ENCODE measurements around the gene SNAP29.

SNAP29 gene

DNA sequence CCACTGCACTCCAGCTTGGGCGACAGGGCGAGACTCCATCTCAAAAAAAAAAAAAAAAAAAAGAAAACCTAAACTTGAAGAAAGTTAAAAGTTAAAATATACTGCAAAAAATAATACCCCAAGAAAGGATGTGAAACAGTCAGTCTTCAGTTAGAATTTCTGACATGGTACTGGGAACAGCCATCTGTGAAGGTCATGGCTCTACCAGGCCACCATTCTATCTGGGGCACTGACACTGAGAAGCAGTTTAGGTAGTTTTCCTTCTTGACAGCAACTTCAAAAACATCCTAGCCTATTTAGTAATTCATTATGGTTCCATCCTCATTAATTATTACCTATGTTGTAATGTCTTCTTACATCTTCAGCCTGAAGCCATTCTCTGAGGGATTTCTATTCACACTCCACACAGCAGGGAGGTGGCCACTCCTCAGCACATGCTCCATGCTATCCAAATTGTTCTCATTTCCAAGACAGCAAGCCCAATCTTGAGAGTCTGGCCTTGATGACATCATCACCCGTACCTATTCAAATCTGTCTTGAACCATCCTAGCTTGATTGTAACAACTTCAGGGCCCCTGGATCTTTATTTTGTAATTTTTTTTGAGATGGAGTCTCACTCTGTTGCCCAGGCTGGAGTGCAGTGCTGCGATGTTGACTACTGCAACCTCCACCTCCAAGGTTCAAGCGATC lies 46.7 kb upstream of the SNAP29 start:
- DNase-seq (ENCODE audit: low spot score) (no peak), ATAC-seq (ENCODE audit: low read depth) (no peak)
- TF ChIP-seq, protein P1, sequence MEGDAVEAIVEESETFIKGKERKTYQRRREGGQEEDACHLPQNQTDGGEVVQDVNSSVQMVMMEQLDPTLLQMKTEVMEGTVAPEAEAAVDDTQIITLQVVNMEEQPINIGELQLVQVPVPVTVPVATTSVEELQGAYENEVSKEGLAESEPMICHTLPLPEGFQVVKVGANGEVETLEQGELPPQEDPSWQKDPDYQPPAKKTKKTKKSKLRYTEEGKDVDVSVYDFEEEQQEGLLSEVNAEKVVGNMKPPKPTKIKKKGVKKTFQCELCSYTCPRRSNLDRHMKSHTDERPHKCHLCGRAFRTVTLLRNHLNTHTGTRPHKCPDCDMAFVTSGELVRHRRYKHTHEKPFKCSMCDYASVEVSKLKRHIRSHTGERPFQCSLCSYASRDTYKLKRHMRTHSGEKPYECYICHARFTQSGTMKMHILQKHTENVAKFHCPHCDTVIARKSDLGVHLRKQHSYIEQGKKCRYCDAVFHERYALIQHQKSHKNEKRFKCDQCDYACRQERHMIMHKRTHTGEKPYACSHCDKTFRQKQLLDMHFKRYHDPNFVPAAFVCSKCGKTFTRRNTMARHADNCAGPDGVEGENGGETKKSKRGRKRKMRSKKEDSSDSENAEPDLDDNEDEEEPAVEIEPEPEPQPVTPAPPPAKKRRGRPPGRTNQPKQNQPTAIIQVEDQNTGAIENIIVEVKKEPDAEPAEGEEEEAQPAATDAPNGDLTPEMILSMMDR (IDR thresholded peaks at IDR 0.05; ENCODE audit: poor library complexity, severe bottlenecking), result no peak
- Histone ChIP-seq H3K27me3 (ENCODE audit: insufficient read depth, poor library complexity, severe bottlenecking) (no peaks in the 10 kb centered on the region), H3K36me3 (ENCODE audit: low read depth) (peaks cover 26% of the 10 kb centered on the region), H3K4me1 (ENCODE audit: insufficient read depth, poor library complexity, severe bottlenecking) (no peaks in the 10 kb centered on the region), H3K9me3 (ENCODE audit: severe bottlenecking) (no peaks in the 10 kb centered on the region), H3K4me3 (ENCODE audit: severe bottlenecking) (no peak overlapping the region), H3K27ac (ENCODE audit: poor library complexity, severe bottlenecking) (no peak overlapping the region)

DNA sequence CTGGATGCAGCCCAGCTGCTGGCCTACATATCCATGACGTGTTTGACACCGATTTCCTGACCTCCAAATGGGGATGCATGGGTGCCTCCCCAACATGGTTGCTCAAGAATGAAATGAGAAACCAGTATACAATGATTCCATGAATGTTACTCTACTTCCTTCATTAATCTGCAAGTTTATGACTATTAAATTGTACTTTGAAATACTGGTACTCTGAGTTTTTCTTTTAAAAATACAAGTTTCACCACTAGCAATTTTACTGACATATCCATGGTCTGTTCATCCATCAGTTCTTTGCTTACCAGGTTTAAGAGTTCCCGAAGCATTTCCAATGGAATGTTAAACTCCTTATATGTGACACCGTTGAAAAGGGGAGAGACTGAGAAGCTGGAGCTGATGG lies 45.8 kb upstream of the SNAP29 start:
- no peak for ATAC-seq (ENCODE audit: low read depth)

DNA sequence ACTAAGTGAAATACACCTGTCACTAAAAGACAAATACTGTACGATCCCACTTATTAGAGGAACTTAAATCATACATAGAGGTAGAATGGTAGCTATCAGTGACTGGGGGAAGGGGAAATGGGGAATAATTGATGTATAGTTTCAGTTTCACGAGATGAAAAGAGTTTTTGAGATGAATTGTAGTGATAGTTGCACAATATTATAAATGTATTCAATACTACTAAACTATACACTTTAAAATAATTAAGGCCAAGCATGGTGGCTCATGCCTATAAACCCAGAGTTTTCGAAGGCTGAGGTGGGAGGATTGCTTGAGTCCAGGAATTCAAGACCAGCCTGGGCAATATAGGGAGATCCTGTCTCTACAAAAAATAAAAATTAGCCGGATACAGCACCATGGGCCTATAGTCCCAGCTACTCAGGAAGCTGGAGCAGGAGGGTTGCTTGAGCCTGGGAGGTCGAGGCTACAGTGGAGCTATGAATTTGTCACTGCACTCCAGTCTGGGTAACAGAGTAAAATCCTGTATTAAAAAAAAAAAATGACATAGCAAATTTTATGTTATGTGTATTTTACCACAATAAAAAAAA lies 44.5 kb upstream of the SNAP29 start:
- Histone ChIP-seq H3K9me3 (ENCODE audit: severe bottlenecking) (no peaks in the 10 kb centered on the region), H3K4me1 (ENCODE audit: insufficient read depth, poor library complexity, severe bottlenecking) (no peaks in the 10 kb centered on the region), H3K36me3 (ENCODE audit: low read depth) (peaks cover 34% of the 10 kb centered on the region), H3K27me3 (ENCODE audit: insufficient read depth, poor library complexity, severe bottlenecking) (no peaks in the 10 kb centered on the region), H3K4me3 (ENCODE audit: severe bottlenecking) (no peak overlapping the region), H3K27ac (ENCODE audit: poor library complexity, severe bottlenecking) (no peak overlapping the region)
- ATAC-seq (ENCODE audit: low read depth) (no peak), DNase-seq (ENCODE audit: low spot score) (no peak)
- TF ChIP-seq, protein P1 (IDR thresholded peaks at IDR 0.05; ENCODE audit: poor library complexity, severe bottlenecking), result no peak

More for the DNA sequence above, 45.8 kb upstream of the SNAP29 start:
- TF ChIP-seq, protein P1 (IDR thresholded peaks at IDR 0.05; ENCODE audit: poor library complexity, severe bottlenecking), result no peak
- Histone ChIP-seq H3K36me3 (ENCODE audit: low read depth) (peaks cover 24% of the 10 kb centered on the region), H3K4me3 (ENCODE audit: severe bottlenecking) (no peak overlapping the region), H3K27ac (ENCODE audit: poor library complexity, severe bottlenecking) (no peak overlapping the region), H3K27me3 (ENCODE audit: insufficient read depth, poor library complexity, severe bottlenecking) (no peaks in the 10 kb centered on the region), H3K4me1 (ENCODE audit: insufficient read depth, poor library complexity, severe bottlenecking) (no peaks in the 10 kb centered on the region), H3K9me3 (ENCODE audit: severe bottlenecking) (no peaks in the 10 kb centered on the region)
- no peak for DNase-seq (ENCODE audit: low spot score)

DNA sequence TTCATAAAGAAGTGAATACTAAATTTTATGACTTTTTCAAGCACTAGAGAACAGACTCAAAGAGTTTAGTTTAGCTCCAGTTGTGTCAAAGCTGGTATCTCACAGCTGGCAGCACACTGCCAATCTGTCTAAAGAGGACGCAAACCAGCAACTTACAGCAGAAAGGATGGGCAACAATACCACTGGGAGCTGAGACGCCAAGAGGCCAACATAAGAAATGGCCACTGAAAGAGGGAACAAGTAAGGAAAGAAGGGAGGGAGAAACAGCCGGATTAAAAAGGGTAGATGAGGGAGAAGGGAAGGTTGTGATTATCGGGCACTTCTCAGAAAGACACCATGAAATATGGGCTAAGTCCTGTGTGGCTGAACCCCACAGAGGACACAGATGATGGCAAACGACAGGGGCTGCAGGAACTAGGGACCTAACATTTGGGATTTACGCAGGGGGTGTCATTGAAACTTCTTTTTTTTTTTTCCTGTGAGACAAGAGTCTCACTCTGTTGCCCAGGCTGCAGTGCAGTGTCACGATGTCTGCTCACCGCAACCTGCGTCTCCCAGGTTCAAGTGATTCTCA lies 43.2 kb upstream of the SNAP29 start:
- Histone ChIP-seq H3K9me3 (ENCODE audit: severe bottlenecking) (no peaks in the 10 kb centered on the region), H3K4me1 (ENCODE audit: insufficient read depth, poor library complexity, severe bottlenecking) (no peaks in the 10 kb centered on the region), H3K4me3 (ENCODE audit: severe bottlenecking) (no peak overlapping the region), H3K36me3 (ENCODE audit: low read depth) (peaks cover 35% of the 10 kb centered on the region), H3K27ac (ENCODE audit: poor library complexity, severe bottlenecking) (no peak overlapping the region), H3K27me3 (ENCODE audit: insufficient read depth, poor library complexity, severe bottlenecking) (no peaks in the 10 kb centered on the region)
- TF ChIP-seq, protein P1 (IDR thresholded peaks at IDR 0.05; ENCODE audit: poor library complexity, severe bottlenecking), result no peak
- ATAC-seq (ENCODE audit: low read depth) (no peak), DNase-seq (ENCODE audit: low spot score) (no peak)

DNA sequence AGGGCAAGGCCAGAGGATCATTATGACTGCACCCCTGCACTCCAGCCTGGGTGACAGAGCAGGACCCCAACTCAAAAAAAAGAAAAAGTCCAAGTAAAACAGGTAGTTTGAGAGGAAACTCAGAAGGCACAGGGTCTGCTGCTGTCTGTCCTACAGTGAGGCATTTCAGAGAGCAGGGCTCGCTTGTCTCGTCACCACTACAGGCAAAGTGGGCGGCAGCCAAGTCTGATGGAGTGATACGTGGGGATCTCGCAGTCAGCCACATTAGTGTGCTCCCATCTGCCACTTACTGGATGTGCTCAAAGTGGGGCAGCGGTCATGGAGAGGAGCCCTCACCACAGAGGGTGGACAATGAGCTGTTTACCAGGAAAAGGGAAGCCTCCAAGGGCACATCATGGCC lies 42.2 kb upstream of the SNAP29 start:
- Histone ChIP-seq H3K4me1 (ENCODE audit: insufficient read depth, poor library complexity, severe bottlenecking) (no peaks in the 10 kb centered on the region), H3K4me3 (ENCODE audit: severe bottlenecking) (no peak overlapping the region), H3K27ac (ENCODE audit: poor library complexity, severe bottlenecking) (no peak overlapping the region), H3K27me3 (ENCODE audit: insufficient read depth, poor library complexity, severe bottlenecking) (no peaks in the 10 kb centered on the region), H3K9me3 (ENCODE audit: severe bottlenecking) (no peaks in the 10 kb centered on the region), H3K36me3 (ENCODE audit: low read depth) (peaks cover 35% of the 10 kb centered on the region)
- DNase-seq (ENCODE audit: low spot score), result no peak
- no peak for ATAC-seq (ENCODE audit: low read depth)
- TF ChIP-seq, protein P1 (IDR thresholded peaks at IDR 0.05; ENCODE audit: poor library complexity, severe bottlenecking), result no peak
